ENCODE data around the gene TOMT. TPM values are rescaled to one million over a fixed set of nuclear protein-coding genes. Genes with fewer than 3 reads are reported as not detected.

TOMT gene
- total and polyA plus RNA-seq, 2 donors (not counting 3 experiments of a cell fraction or from before 2014, with no cell fraction given): not detected

DNA sequence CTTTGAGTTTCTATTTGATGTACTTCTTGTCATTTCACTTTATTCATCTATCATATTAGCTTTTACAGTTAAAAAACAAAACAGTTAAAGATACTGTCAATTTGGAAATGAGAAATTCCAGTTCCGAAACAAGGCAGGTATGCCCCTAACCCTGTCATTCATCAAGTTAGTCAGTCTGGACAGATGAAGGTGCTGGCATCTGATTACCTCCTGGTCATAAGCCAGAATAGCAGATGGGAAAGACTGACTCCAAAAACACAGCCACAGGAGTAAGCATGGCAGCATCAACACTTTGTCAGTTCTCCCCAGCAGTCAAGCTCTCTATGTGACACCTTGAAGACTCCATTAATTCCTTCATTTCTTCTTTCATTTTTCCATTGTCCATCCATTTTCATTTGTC lies 20.8 kb upstream of the TOMT start:
- Histone ChIP-seq H4K20me1 (replicated peaks; ENCODE audit: control insufficient read depth, extremely low read depth, insufficient read depth, low read length) (no peaks in the 10 kb centered on the region), H3K27me3 (ENCODE audit: control insufficient read depth in 2 of 2, insufficient read depth in 2 of 2, low read length in 2 of 2) (no peaks in the 10 kb centered on the region), H3K9me3 (replicated peaks; ENCODE audit: control insufficient read depth, insufficient read depth, low read length) (no peaks in the 10 kb centered on the region), H3K4me3 (replicated peaks in 1 of 3; ENCODE audit: insufficient read depth in 1 of 3, low read depth in 1 of 3, low read length in 3 of 3) (no peak overlapping the region), H2AFZ (ENCODE audit: low read depth, low read length) (no peak overlapping the region), H3K4me1 (ENCODE audit: control insufficient read depth, extremely low read depth, insufficient read depth, low read length) (peaks cover 11% of the 10 kb centered on the region), H3K27ac (ENCODE audit: insufficient read depth, low read depth, low read length) (no peak overlapping the region), H3K36me3 (ENCODE audit: control insufficient read depth in 2 of 2, extremely low read depth in 1 of 2, insufficient read depth in 2 of 2, low read length in 2 of 2) (no peaks in the 10 kb centered on the region), H3K79me2 (ENCODE audit: control insufficient read depth, insufficient read depth, low read length) (peaks cover 1% of the 10 kb centered on the region), H3K9ac (replicated peaks; ENCODE audit: extremely low read depth, insufficient read depth, low read length) (no peak overlapping the region), H3K4me2 (ENCODE audit: insufficient read depth, low read length) (no peak overlapping the region), H3K9me1 (replicated peaks; ENCODE audit: control insufficient read depth, extremely low read depth, insufficient read depth, low read length) (no peaks in the 10 kb centered on the region)
- DNase-seq (ENCODE audit: low read depth, low spot score) (no peak), FAIRE-seq (no peak)
- ChIA-PET POLR2A (interaction anchor here (0.8 to 1.2 kb wide), 2 partner anchors 28 to 44 kb away, joined by 3 to 5 read pairs; no protein-coding TSS in a partner anchor), CTCF (interaction anchor here (1.0 to 4.7 kb wide), 6 partner anchors 15 to 107 kb away, joined by 3 to 93 read pairs (median 3); no protein-coding TSS in a partner anchor)
- BruUV-seq (replicated peaks): no TSS peak
- dilution Hi-C loops (cut with MboI; ENCODE audit: extremely low pct_ligation_motif_present, low sequenced_read_pairs) (loop anchor here (10.0 kb wide), 1 partner anchor 60 kb away; no protein-coding TSS in a partner anchor), intact Hi-C loops (cut with micrococcal nuclease) (no loop called here)
- TF ChIP-seq POLR2A (IDR thresholded peaks at IDR 0.05; ENCODE audit: low read depth, low read length) (no peak), FOS (IDR thresholded peaks at IDR 0.05; ENCODE audit: borderline replicate concordance, insufficient read depth, low read length) (no peak)

DNA sequence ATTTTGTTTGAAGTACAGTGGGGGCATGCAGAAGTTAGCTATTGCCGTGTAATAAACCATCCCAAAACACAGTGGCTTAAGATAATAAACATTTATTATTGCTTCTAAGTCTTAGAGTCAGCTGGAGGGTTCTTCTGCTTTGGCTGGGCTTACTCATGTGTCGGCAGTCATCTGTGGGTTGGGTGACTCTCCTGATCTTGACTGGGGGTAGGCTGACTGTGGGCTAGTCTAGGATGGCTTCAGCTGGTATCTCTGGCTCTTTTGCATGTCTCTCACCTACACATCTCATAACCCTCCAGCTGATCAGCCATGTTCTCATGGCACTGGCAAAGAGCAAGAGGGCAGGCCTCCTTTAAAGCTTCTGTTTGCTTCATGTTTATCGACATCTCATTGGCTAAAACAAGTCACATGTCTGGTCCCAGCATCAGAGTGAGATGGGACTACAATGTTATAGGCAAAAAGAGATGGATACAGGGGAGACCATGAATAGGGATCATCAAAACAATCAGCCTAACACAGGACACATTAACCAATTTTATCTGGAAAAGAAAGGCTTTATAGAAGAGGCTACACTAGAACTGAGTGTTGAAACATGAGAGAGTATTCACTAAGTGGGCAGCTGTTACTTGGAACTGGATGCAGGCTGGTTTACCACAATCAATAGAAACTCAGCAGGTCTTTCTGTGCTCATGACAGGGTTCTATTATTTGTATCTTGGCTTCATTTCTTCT lies 19.9 kb upstream of the TOMT start:
- TF ChIP-seq, protein P1, sequence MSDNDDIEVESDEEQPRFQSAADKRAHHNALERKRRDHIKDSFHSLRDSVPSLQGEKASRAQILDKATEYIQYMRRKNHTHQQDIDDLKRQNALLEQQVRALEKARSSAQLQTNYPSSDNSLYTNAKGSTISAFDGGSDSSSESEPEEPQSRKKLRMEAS (IDR thresholded peaks at IDR 0.05; ENCODE audit: insufficient read depth, insufficient read length): no peak
- no peak for TF ChIP-seq POLR2A (IDR thresholded peaks at IDR 0.05; ENCODE audit: low read depth, low read length)
- no peak for TF ChIP-seq GATA2 (IDR thresholded peaks at IDR 0.05; ENCODE audit: insufficient read depth, insufficient read length, low read depth, low read length)
- TF ChIP-seq JUN (IDR thresholded peaks at IDR 0.05; ENCODE audit: borderline replicate concordance, insufficient read depth, insufficient read length, low read depth): no peak
- TF ChIP-seq POLR2AphosphoS5 (IDR thresholded peaks at IDR 0.05; ENCODE audit: insufficient read depth, low read depth, low read length): no peak
- TF ChIP-seq FOS (IDR thresholded peaks at IDR 0.05; ENCODE audit: borderline replicate concordance, insufficient read depth, low read length): no peak
- TF ChIP-seq, protein P2, sequence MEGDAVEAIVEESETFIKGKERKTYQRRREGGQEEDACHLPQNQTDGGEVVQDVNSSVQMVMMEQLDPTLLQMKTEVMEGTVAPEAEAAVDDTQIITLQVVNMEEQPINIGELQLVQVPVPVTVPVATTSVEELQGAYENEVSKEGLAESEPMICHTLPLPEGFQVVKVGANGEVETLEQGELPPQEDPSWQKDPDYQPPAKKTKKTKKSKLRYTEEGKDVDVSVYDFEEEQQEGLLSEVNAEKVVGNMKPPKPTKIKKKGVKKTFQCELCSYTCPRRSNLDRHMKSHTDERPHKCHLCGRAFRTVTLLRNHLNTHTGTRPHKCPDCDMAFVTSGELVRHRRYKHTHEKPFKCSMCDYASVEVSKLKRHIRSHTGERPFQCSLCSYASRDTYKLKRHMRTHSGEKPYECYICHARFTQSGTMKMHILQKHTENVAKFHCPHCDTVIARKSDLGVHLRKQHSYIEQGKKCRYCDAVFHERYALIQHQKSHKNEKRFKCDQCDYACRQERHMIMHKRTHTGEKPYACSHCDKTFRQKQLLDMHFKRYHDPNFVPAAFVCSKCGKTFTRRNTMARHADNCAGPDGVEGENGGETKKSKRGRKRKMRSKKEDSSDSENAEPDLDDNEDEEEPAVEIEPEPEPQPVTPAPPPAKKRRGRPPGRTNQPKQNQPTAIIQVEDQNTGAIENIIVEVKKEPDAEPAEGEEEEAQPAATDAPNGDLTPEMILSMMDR (IDR thresholded peaks at IDR 0.05; ENCODE audit: extremely low read depth in 1 of 2, insufficient read depth in 1 of 2, low read depth in 1 of 2, low read length in 2 of 2): no peak
- no peak for TF ChIP-seq EZH2 (IDR thresholded peaks at IDR 0.05; ENCODE audit: borderline replicate concordance, low read depth, low read length, severe bottlenecking)
- no peak for TF ChIP-seq MYC (IDR thresholded peaks at IDR 0.05; ENCODE audit: low read depth, low read length)
- no TSS peak for BruUV-seq (replicated peaks)
- Histone ChIP-seq H3K36me3 (ENCODE audit: control insufficient read depth in 2 of 2, extremely low read depth in 1 of 2, insufficient read depth in 2 of 2, low read length in 2 of 2) (no peaks in the 10 kb centered on the region), H3K4me2 (ENCODE audit: insufficient read depth, low read length) (no peak overlapping the region), H3K27me3 (ENCODE audit: control insufficient read depth in 2 of 2, insufficient read depth in 2 of 2, low read length in 2 of 2) (no peaks in the 10 kb centered on the region), H3K4me3 (replicated peaks in 1 of 3; ENCODE audit: insufficient read depth in 1 of 3, low read depth in 1 of 3, low read length in 3 of 3) (no peak overlapping the region), H4K20me1 (replicated peaks; ENCODE audit: control insufficient read depth, extremely low read depth, insufficient read depth, low read length) (no peaks in the 10 kb centered on the region), H3K9ac (replicated peaks; ENCODE audit: extremely low read depth, insufficient read depth, low read length) (no peak overlapping the region), H3K79me2 (ENCODE audit: control insufficient read depth, insufficient read depth, low read length) (no peaks in the 10 kb centered on the region), H3K4me1 (ENCODE audit: control insufficient read depth, extremely low read depth, insufficient read depth, low read length) (peaks cover 11% of the 10 kb centered on the region), H3K9me3 (replicated peaks; ENCODE audit: control insufficient read depth, insufficient read depth, low read length) (no peaks in the 10 kb centered on the region), H3K9me1 (replicated peaks; ENCODE audit: control insufficient read depth, extremely low read depth, insufficient read depth, low read length) (no peaks in the 10 kb centered on the region), H3K27ac (ENCODE audit: insufficient read depth, low read depth, low read length) (no peak overlapping the region), H2AFZ (ENCODE audit: low read depth, low read length) (no peak overlapping the region)
- FAIRE-seq: peak; percentile 21
- DNase-seq (ENCODE audit: low read depth, low spot score): no peak
- POLR2A ChIA-PET: interaction anchor here (0.5 to 1.2 kb wide), 3 partner anchors 10 to 35 kb away, joined by 3 to 5 read pairs (median 3); no protein-coding TSS in a partner anchor
- intact Hi-C loops (cut with micrococcal nuclease): no loop called here
- CTCF ChIA-PET: interaction anchor here (1.0 to 4.7 kb wide), 5 partner anchors 16 to 98 kb away, joined by 3 to 93 read pairs (median 3); no protein-coding TSS in a partner anchor
- dilution Hi-C loops (cut with MboI; ENCODE audit: extremely low pct_ligation_motif_present, low sequenced_read_pairs): loop anchor here (10.0 kb wide), 1 partner anchor 61 kb away; no protein-coding TSS in a partner anchor

Data from endothelial cell of umbilical vein (primary cell).